HG03571 (cell line): ENCODE measurements around the gene TTC21A.

ENCODE experiments used
- ATAC-seq: cut with Tn5 transposase; IDR thresholded peaks from one replicate; pipeline ENCODE4 v1.9.1; 2021; ENCODE audit not compliant: unreplicated experiment

The TTC21A gene

DNA sequence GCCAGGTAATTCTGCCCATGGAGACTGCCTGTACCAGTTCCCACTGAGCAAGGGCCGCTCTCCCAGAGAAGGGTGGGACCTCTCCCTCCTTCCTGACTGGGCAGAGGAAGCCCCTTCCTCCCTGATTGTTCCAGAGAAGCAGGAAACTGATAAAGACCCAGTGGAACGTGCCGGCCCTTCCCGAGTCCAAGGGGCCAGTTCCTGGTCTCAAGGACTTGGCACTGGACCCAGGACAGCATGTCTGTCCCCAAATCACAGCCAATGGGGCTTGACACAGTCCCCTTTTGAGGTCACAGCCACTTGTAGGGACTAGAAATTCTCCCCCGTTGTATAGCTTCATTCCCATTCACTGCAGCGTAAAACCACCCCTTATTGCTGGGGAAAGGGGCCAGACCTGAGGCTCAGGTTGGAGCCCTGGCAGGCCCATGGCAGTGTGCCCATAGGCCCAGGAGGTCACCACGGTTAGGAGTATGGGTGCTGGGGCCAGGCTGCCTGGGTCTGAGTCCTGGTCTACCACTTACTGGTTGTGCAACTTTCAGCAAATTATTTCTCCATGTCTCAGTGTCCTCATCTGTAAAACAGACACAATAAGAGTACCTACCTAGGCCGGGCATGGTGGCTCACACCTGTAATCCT, 27.8 kb downstream of the TTC21A start:
- no peak for ATAC-seq

DNA sequence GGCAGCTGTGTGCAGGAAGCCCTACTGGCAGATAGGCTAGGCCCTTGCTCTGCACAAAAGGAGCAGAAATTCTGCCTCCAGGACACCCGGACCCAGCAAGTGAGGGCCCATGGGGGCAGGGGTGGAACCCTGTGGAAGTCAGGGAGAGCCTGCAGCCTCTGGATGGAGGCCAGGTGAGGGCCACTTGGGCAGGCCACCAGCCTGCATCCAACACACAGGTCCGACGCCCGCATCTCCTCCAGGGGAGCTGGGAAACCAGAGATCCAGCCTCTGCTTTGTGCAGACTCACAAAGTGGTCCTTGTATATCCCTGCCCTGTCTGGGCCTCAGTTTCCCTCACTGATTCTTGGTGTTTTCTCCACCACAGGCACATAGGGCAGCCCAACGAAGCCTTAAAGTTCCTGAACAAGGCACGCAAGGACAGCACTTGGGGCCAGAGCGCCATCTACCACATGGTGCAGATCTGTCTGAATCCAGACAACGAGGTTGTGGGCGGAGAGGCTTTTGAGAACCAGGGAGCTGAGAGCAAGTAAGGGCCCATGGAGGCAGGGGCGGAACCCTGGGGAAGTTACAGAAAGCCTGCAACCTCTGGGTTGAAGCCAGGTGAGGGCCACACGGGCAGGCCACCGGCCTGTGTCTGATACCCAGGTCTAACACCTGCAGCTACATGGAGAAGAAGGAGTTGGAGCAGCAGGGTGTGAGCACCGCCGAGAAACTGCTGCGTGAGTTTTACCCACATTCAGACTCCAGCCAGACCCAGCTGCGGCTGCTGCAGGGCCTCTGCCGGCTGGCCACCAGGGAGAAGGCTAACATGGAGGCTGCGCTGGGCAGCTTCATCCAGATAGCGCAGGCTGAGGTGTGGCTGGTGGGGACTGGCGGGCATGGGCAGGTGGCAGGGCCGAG, 29.3 kb downstream of the TTC21A start:
- no peak for ATAC-seq

GRCh38 chr3:39137435-39137936, 30.0 kb downstream of the TTC21A start:
- no peak for ATAC-seq

- ATAC-seq, result no peak
Observed at GRCh38 chr3:39137991-39138803, 30.7 kb downstream of the TTC21A start.

DNA sequence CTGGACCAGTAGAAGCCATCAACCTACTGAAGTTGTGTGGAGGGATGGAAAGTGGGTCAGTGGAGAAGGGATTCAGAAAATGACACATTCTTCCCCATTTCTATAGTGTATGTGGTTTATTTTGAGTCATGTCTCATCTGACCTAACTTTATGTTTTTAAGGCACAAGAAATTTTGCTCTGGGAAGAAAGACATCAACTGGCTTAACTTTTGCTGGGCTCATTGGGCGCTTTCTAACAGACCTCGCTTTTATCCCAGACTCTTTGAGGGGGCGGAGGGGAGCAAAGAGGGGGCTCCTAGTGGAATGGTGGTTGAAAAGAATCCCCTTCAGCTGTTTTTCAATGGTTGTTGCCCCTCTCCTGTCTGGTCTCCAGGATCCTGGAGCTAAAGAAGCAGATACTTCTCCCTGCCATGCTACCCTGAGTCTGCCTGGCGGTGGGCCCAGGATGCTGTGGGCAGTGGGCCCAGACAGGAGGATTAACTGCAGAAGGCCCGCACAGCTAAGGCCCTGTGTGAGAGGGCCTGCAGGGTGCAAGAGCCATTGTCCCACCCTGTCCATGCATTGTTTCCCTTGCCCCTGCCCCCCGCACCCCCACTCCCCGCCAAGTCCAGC, 31.4 kb downstream of the TTC21A start:
- ATAC-seq, result no peak

- no peak for ATAC-seq
Observed at GRCh38 chr3:39139442-39139841, 32.0 kb downstream of the TTC21A start.

DNA sequence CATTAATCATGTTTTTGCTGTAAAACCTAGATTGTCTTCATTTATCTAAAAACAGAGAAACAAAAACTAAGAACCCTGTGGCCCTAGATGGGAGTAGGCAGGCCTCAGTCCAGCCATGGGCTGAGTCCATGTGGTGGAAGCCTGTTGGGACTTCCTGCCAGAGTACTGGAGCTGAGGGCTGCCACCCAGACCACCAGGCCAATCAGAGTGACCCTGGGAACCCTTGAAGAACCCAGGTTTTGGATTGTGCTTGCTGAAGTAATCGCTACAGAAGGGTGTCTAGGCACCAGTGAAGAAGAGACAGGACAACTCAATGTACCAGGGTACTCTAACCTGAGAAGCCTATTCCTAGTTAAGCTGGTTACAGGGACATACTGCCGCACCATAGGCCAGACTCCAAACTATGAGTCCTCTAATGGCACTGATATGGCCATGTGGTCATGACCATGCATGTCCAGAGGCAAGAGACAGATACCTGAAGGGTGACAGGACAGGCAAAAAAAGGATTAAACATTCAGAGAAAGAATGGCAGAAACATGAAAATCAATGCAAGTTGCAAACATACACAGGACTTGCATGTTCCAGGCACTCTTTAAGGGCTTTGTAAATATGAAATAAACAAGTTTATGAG, 33.0 kb downstream of the TTC21A start:
- no peak for ATAC-seq

- ATAC-seq, result no peak
Observed at GRCh38 chr3:39141171-39141995, 33.9 kb downstream of the TTC21A start.

DNA sequence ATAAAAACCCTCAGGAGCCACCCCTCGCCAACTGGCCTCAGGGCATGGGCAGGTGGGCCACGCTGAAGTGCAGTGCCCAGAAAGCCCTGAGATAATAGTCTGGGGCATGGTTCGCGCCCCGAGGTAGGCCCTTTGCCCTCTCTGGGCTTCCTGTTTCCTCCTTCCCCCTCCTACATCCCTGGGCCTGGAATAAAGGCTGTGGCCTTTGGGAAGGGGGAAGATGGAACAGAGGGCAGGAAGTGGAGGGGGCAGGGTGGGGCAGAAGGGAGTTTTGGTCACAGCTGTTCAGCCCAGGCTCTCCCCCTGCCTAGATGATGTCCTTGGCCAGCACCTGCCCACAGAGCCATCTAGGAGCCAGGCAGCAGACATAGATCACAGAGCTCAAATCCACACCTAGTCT, 34.6 kb downstream of the TTC21A start:
- no peak for ATAC-seq

GRCh38 chr3:39143051-39143885, 35.8 kb downstream of the TTC21A start:
- no peak for ATAC-seq

- no peak for ATAC-seq
Observed at GRCh38 chr3:39144095-39144747, 36.7 kb downstream of the TTC21A start.

- no peak for ATAC-seq
Observed at GRCh38 chr3:39144748-39145380, 37.4 kb downstream of the TTC21A start.

GRCh38 chr3:39146083-39146501, 38.6 kb downstream of the TTC21A start:
- no peak for ATAC-seq

GRCh38 chr3:39146611-39147591, 39.4 kb downstream of the TTC21A start:
- ATAC-seq, result no peak

- ATAC-seq, result peak; percentile 27
Observed at GRCh38 chr3:39147711-39148434, 40.4 kb downstream of the TTC21A start.
